ENCODE data around the gene SUSD5. TPM values are rescaled to one million over a fixed set of nuclear protein-coding genes. Genes with fewer than 3 reads are reported as not detected.

Gene SUSD5
- total RNA-seq, 4 donors from 2014 or later: 0.69 to 4.5 (median 2.1) TPM

DNA sequence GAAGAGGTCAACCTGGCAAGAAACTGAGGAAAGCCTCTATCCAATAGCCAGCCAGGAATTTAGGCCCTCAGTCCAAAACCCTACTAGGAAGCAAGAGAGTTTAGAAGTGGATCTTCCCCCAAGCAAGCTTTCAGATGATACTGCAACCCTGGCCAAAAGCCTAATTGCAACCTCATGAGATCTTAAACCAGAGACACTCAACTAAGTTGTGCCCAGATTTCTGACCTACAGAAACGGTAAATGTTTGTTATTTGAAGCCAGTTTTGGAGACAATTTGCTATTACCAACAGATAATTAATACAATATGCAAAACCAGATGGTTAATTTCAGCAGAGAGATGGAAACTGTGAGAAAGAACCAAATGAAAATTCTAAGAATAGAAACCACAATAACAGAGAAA, 21.7 kb upstream of the SUSD5 start:
- TF ChIP-seq, protein P1, sequence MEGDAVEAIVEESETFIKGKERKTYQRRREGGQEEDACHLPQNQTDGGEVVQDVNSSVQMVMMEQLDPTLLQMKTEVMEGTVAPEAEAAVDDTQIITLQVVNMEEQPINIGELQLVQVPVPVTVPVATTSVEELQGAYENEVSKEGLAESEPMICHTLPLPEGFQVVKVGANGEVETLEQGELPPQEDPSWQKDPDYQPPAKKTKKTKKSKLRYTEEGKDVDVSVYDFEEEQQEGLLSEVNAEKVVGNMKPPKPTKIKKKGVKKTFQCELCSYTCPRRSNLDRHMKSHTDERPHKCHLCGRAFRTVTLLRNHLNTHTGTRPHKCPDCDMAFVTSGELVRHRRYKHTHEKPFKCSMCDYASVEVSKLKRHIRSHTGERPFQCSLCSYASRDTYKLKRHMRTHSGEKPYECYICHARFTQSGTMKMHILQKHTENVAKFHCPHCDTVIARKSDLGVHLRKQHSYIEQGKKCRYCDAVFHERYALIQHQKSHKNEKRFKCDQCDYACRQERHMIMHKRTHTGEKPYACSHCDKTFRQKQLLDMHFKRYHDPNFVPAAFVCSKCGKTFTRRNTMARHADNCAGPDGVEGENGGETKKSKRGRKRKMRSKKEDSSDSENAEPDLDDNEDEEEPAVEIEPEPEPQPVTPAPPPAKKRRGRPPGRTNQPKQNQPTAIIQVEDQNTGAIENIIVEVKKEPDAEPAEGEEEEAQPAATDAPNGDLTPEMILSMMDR (IDR thresholded peaks at IDR 0.05): no peak
- TF ChIP-seq EP300 (IDR thresholded peaks at IDR 0.05): no peak
- no peak for TF ChIP-seq POLR2A (IDR thresholded peaks at IDR 0.05)
- no peak for TF ChIP-seq POLR2AphosphoS5 (IDR thresholded peaks at IDR 0.05)

DNA sequence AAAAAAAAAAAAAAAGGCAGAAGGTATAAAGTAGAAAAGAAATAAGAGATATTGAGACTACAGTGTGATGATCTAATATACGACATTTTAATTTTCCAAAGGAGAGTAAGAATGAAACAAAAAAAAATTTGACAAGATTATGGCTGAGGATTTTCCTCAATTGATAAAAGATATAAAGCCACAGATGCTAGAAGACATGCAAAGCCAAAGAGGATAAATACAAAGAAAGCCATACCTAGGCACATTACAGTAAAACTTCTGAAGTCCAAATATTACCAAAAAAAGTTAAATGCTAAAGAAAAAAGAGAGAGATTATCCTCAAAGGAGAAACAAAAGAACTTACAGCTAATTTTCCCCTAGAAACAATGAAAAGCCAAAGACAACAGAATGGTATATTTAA, 20.3 kb upstream of the SUSD5 start:
- ATAC-seq: no peak
- TF ChIP-seq POLR2AphosphoS5 (IDR thresholded peaks at IDR 0.05) (no peak), POLR2A (IDR thresholded peaks at IDR 0.05) (no peak), EP300 (IDR thresholded peaks at IDR 0.05) (no peak)
- TF ChIP-seq, protein P1 (IDR thresholded peaks at IDR 0.05): no peak
- Histone ChIP-seq H3K27me3 (no peaks in the 10 kb centered on the region), H3K9me3 (peaks cover 0 to 21% (median 0%) of the 10 kb centered on the region in 3 donors), H3K4me3 (no peak overlapping the region), H3K4me1 (no peaks in the 10 kb centered on the region), H3K27ac (no peak overlapping the region), H3K36me3 (no peaks in the 10 kb centered on the region)
- WGBS, 2 donors (ENCODE audit: low coverage in 1 of 2): 80 to 100% methylated on average over 1 of the region's 1 CpG

More for the DNA sequence above, 21.7 kb upstream of the SUSD5 start:
- Histone ChIP-seq H3K4me3 (no peak overlapping the region), H3K27me3 (no peaks in the 10 kb centered on the region), H3K4me1 (no peaks in the 10 kb centered on the region), H3K27ac (no peak overlapping the region), H3K9me3 (peaks cover 0 to 21% (median 0%) of the 10 kb centered on the region in 3 donors), H3K36me3 (no peaks in the 10 kb centered on the region)
- WGBS, 2 donors (ENCODE audit: low coverage in 1 of 2): 40 to 57% methylated on average over 1 of the region's 1 CpG
- no peak for ATAC-seq

DNA sequence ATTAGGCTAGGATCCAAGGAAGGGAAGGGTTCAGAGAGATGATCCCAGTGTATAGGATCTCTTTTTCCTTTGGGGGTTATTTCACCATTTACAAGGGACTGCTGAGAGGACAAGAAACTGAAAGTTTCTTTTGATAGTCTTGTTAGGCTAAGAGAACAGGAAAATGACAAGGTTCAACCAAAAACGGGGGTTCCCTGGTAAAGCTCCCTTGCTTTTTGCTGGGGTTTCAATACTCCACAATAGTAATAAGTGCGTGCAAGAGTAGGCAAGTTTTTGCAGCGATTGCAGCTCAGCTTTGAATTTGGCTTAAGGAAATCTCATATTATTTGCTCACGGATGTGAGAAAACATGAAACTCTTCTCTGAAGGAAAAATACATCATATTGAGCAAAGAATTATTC, 18.8 kb upstream of the SUSD5 start:
- no peak for TF ChIP-seq POLR2A (IDR thresholded peaks at IDR 0.05)
- TF ChIP-seq, protein P1 (IDR thresholded peaks at IDR 0.05): no peak
- TF ChIP-seq POLR2AphosphoS5 (IDR thresholded peaks at IDR 0.05): no peak
- no peak for TF ChIP-seq EP300 (IDR thresholded peaks at IDR 0.05)
- Histone ChIP-seq H3K4me3 (no peak overlapping the region), H3K36me3 (no peaks in the 10 kb centered on the region), H3K4me1 (no peaks in the 10 kb centered on the region), H3K27me3 (no peaks in the 10 kb centered on the region), H3K9me3 (peaks cover 0 to 14% (median 0%) of the 10 kb centered on the region in 3 donors), H3K27ac (no peak overlapping the region)
- ATAC-seq: no peak
- 78 to 89% methylated on average over 4 of the region's 4 CpGs for WGBS, 2 donors (ENCODE audit: low coverage in 1 of 2)

DNA sequence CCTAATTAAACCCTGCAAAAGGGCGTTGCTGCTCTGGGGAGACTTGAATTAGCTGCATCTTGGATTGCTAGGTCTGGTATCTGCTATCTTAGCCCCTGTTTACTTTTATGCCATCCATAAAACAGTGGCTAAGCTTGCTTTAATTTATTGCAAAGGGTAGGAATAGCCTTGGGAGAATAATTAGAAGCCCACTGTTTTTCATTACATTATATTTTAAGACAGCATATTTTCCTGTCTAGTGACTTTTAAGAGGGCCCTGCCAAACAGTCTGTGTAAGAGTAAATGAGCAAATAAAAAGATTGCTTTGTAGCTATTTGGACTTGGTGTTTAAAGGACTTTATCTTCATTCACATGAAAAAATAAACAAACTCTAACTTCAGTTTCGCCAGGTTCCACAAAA, 17.4 kb upstream of the SUSD5 start:
- peaks cover 0 to 13% (median 0%) of the 10 kb centered on the region in 3 donors for H3K9me3 ChIP-seq
- no peaks in the 10 kb centered on the region for H3K36me3 ChIP-seq
- no peak overlapping the region for H3K4me3 ChIP-seq
- H3K27me3 ChIP-seq: no peaks in the 10 kb centered on the region
- H3K4me1 ChIP-seq: no peaks in the 10 kb centered on the region
- WGBS, 2 donors (ENCODE audit: low coverage in 1 of 2): 38 to 60% methylated on average over 1 to 2 of the region's 2 CpGs
- TF ChIP-seq POLR2AphosphoS5 (IDR thresholded peaks at IDR 0.05) (no peak), POLR2A (IDR thresholded peaks at IDR 0.05) (no peak), EP300 (IDR thresholded peaks at IDR 0.05) (no peak)
- TF ChIP-seq, protein P1 (IDR thresholded peaks at IDR 0.05): no peak
- no peak overlapping the region for H3K27ac ChIP-seq
- ATAC-seq: no peak

DNA sequence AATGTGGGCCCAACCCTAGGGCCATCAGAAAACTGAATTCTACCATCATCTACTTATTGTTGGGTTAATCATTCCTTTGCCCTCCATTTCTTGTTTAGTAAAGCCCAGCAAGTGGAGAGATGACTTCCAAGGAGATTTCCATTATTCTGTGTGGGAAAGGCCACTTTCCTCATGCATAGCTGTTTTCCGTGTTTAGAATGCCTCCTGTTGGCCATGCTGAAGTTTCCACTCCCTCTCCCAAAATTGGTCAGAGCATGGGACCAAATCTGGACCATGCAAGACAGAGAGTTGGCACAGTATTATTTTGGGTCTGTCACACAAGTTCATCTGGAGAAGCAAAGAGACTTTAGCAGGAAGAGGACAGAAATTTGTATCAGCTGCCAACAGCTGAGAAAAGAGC, 15.3 kb upstream of the SUSD5 start:
- H3K4me1 ChIP-seq: no peaks in the 10 kb centered on the region
- no peak for ATAC-seq
- H3K36me3 ChIP-seq: no peaks in the 10 kb centered on the region
- TF ChIP-seq POLR2AphosphoS5 (IDR thresholded peaks at IDR 0.05): no peak
- TF ChIP-seq, protein P1 (IDR thresholded peaks at IDR 0.05): no peak
- no peak for TF ChIP-seq POLR2A (IDR thresholded peaks at IDR 0.05)
- no peak for TF ChIP-seq EP300 (IDR thresholded peaks at IDR 0.05)
- H3K4me3 ChIP-seq: no peak overlapping the region
- peaks cover 0 to under 1% (median 0%) of the 10 kb centered on the region in 3 donors for H3K9me3 ChIP-seq
- H3K27me3 ChIP-seq: no peaks in the 10 kb centered on the region
- 67 to 100% methylated on average over 1 of the region's 1 CpG for WGBS, 2 donors (ENCODE audit: low coverage in 1 of 2)
- no peak overlapping the region for H3K27ac ChIP-seq

All from gastroesophageal sphincter (tissue), 4 donors.